ENCODE data around the gene NRXN3.

The NRXN3 gene

GRCh38 chr14:79831195-79831892 is 1661.2 kb downstream of the NRXN3 start:
- no peak for DNase-seq (ENCODE audit: low read depth)

GRCh38 chr14:79833781-79834180 is 1663.6 kb downstream of the NRXN3 start:
- DNase-seq (ENCODE audit: low read depth) = no peak

- no peak for DNase-seq (ENCODE audit: low read depth)
These were observed 1664.7 kb downstream of the NRXN3 start for GRCh38 chr14:79834868-79835267.

GRCh38 chr14:79836577-79836976 is 1666.4 kb downstream of the NRXN3 start:
- no peak for DNase-seq (ENCODE audit: low read depth)

GRCh38 chr14:79837699-79838098 is 1667.5 kb downstream of the NRXN3 start:
- DNase-seq (ENCODE audit: low read depth) = no peak

- DNase-seq (ENCODE audit: low read depth) = no peak
These were observed 1669.9 kb downstream of the NRXN3 start for GRCh38 chr14:79840103-79840502.

GRCh38 chr14:79840831-79841230 is 1670.7 kb downstream of the NRXN3 start:
- DNase-seq (ENCODE audit: low read depth) = no peak

- DNase-seq (ENCODE audit: low read depth) = no peak
These were observed 1671.3 kb downstream of the NRXN3 start for GRCh38 chr14:79841433-79841832.

- no peak for DNase-seq (ENCODE audit: low read depth)
These were observed 1672.1 kb downstream of the NRXN3 start for GRCh38 chr14:79842270-79842669.

GRCh38 chr14:79852950-79853744 is 1683.0 kb downstream of the NRXN3 start:
- no peak for DNase-seq (ENCODE audit: low read depth)

- no peak for DNase-seq (ENCODE audit: low read depth)
These were observed 1685.6 kb downstream of the NRXN3 start for GRCh38 chr14:79855789-79856188.

- DNase-seq (ENCODE audit: low read depth) = no peak
These were observed 1686.2 kb downstream of the NRXN3 start for GRCh38 chr14:79856381-79856780.

GRCh38 chr14:79861111-79861510 is 1690.9 kb downstream of the NRXN3 start:
- DNase-seq (ENCODE audit: low read depth) = no peak

GRCh38 chr14:79862045-79862444 is 1691.9 kb downstream of the NRXN3 start:
- no peak for DNase-seq (ENCODE audit: low read depth)

GRCh38 chr14:79871136-79871535 is 1701.0 kb downstream of the NRXN3 start:
- DNase-seq (ENCODE audit: low read depth) = no peak

- DNase-seq (ENCODE audit: low read depth) = no peak
These were observed 1708.1 kb downstream of the NRXN3 start for GRCh38 chr14:79878229-79878628.

- no peak for DNase-seq (ENCODE audit: low read depth)
These were observed 1708.6 kb downstream of the NRXN3 start for GRCh38 chr14:79878785-79879184.

- no peak for DNase-seq (ENCODE audit: low read depth)
These were observed 1711.1 kb downstream of the NRXN3 start for GRCh38 chr14:79881299-79881698.

GRCh38 chr14:79890527-79890926 is 1720.4 kb downstream of the NRXN3 start:
- no peak for DNase-seq (ENCODE audit: low read depth)

- DNase-seq (ENCODE audit: low read depth) = no peak
These were observed 1725.8 kb downstream of the NRXN3 start for GRCh38 chr14:79896009-79896408.

- DNase-seq (ENCODE audit: low read depth) = no peak
These were observed 1729.4 kb downstream of the NRXN3 start for GRCh38 chr14:79899610-79900009.

GRCh38 chr14:79904497-79904896 is 1734.3 kb downstream of the NRXN3 start:
- DNase-seq (ENCODE audit: low read depth) = no peak

- no peak for DNase-seq (ENCODE audit: low read depth)
These were observed 1736.8 kb downstream of the NRXN3 start for GRCh38 chr14:79906994-79907393.

- DNase-seq (ENCODE audit: low read depth) = no peak
These were observed 1739.9 kb downstream of the NRXN3 start for GRCh38 chr14:79910086-79910485.

Measured in GM04503 (cell line).